Ishikawa (cell line): ENCODE results near the gene CEP57.

Source experiments
- CREB1 ChIP-seq: IDR thresholded peaks from 2 replicates; pipeline ENCODE4 v1.6.1; 2012; ENCODE audit warnings: low read depth
- EGR1 ChIP-seq: IDR thresholded peaks from 2 replicates; pipeline ENCODE4 v1.6.1; 2012
- EP300 ChIP-seq: IDR thresholded peaks from 2 replicates; pipeline ENCODE4 v1.6.1; 2012; ENCODE audit warnings: borderline replicate concordance
- FOXM1 ChIP-seq: IDR thresholded peaks from 2 replicates; pipeline ENCODE4 v1.6.1; 2012; ENCODE audit warnings: low read depth, borderline replicate concordance
- MAX ChIP-seq: IDR thresholded peaks from 2 replicates; pipeline ENCODE4 v1.6.1; 2012
- NFIC ChIP-seq: IDR thresholded peaks from 2 replicates; pipeline ENCODE4 v1.6.1; 2012
- RAD21 ChIP-seq: IDR thresholded peaks from 2 replicates; pipeline ENCODE4 v1.6.1; 2012; ENCODE audit warnings: low read depth
- REST ChIP-seq: IDR thresholded peaks from 2 replicates; pipeline ENCODE4 v1.6.1; 2012; ENCODE audit warnings: low read depth, mild to moderate bottlenecking
- TAF1 ChIP-seq: IDR thresholded peaks from 2 replicates; pipeline ENCODE4 v1.6.1; 2012; ENCODE audit warnings: low read depth, mild to moderate bottlenecking
- TEAD4 ChIP-seq: IDR thresholded peaks from 2 replicates; pipeline ENCODE4 v1.6.1; 2012
- USF1 ChIP-seq: IDR thresholded peaks from 2 replicates; pipeline ENCODE4 v1.6.1; 2012
- ZBTB7A ChIP-seq: IDR thresholded peaks from 2 replicates; pipeline ENCODE4 v1.6.1; 2012; ENCODE audit warnings: low read depth

- TF ChIP-seq RAD21, result no peak
- TF ChIP-seq TEAD4, result no peak
- TF ChIP-seq CREB1, result no peak
- no peak for TF ChIP-seq EP300
- no peak for TF ChIP-seq TAF1
- no peak for TF ChIP-seq EGR1
- no peak for TF ChIP-seq NFIC
- TF ChIP-seq ZBTB7A, result no peak
- no peak for TF ChIP-seq USF1
- TF ChIP-seq REST, result no peak
- no peak for TF ChIP-seq MAX
- no peak for TF ChIP-seq FOXM1
Observed at GRCh38 chr11:95821640-95822039, 31.3 kb downstream of the CEP57 start.
